Activated naive CD4-positive, alpha-beta T cell treated with anti-CD3 and anti-CD28 coated beads, Interleukin-2, amount 10 ng/mL, durations not matched to agents 7 days and 5 days (primary cell): Measurements from ENCODE around the gene CAPN2.
A peak's percentile ranks its signal among the peaks of the same experiment; 100 is the strongest.
"Not testable (repeated sequence)": the region's sequence is repeated elsewhere in the genome, so short reads cannot be mapped to it uniquely, and the experiment has no call there.

Experiments used
- CTCF ChIA-PET: fragments of 350-600 bp; sonication (Branson Sonifier 250); formaldehyde crosslinking; loops from one replicate; lab custom pipeline; 2021; ENCODE audit warnings: antibody characterized with exemption; lab: Charles Lee
- DNase-seq: peaks from one replicate; pipeline ENCODE4 v3.0.0-alpha.2; 2020
- H3K27ac Mint-ChIP-seq: one replicate; pipeline ENCODE4 v1.8.0; 2021; ENCODE audit warnings: mild to moderate bottlenecking, moderate library complexity, mixed read lengths
- H3K27me3 Mint-ChIP-seq: one replicate; pipeline ENCODE4 v1.8.0; 2021; ENCODE audit warnings: mild to moderate bottlenecking, mixed read lengths
- H3K36me3 Mint-ChIP-seq: one replicate; pipeline ENCODE4 v1.8.0; 2021; ENCODE audit warnings: mixed read lengths
- H3K4me1 Mint-ChIP-seq: one replicate; pipeline ENCODE4 v1.8.0; 2021; ENCODE audit warnings: mixed read lengths
- H3K4me3 Mint-ChIP-seq: one replicate; pipeline ENCODE4 v1.8.0; 2021; ENCODE audit warnings: mild to moderate bottlenecking, moderate library complexity, mixed read lengths
- H3K9me3 Mint-ChIP-seq: one replicate; pipeline ENCODE4 v1.8.0; 2021; ENCODE audit warnings: mixed read lengths

The CAPN2 gene

GRCh38 chr1:223729906-223730305 lies 17.6 kb downstream of the CAPN2 start:
- no peak overlapping the region for H3K27ac Mint-ChIP-seq
- H3K27me3 Mint-ChIP-seq, result no peaks in the 10 kb centered on the region
- H3K9me3 Mint-ChIP-seq, result no peaks in the 10 kb centered on the region
- no peak for DNase-seq
- H3K4me1 Mint-ChIP-seq, result peaks cover 65% of the 10 kb centered on the region
- no peak overlapping the region for H3K4me3 Mint-ChIP-seq
- CTCF ChIA-PET, result no interaction called here
- H3K36me3 Mint-ChIP-seq, result peaks cover 74% of the 10 kb centered on the region

GRCh38 chr1:223730479-223731132 lies 18.3 kb downstream of the CAPN2 start:
- Mint-ChIP-seq H3K27ac (no peak overlapping the region), H3K4me1 (peaks cover 60% of the 10 kb centered on the region), H3K36me3 (peaks cover 73% of the 10 kb centered on the region), H3K27me3 (no peaks in the 10 kb centered on the region), H3K4me3 (no peak overlapping the region), H3K9me3 (no peaks in the 10 kb centered on the region)
- CTCF ChIA-PET, result interaction anchor here (1.4 kb wide), 1 partner anchor 19 kb away, joined by 4 read pairs; no protein-coding TSS in a partner anchor
- DNase-seq, result no peak

DNA sequence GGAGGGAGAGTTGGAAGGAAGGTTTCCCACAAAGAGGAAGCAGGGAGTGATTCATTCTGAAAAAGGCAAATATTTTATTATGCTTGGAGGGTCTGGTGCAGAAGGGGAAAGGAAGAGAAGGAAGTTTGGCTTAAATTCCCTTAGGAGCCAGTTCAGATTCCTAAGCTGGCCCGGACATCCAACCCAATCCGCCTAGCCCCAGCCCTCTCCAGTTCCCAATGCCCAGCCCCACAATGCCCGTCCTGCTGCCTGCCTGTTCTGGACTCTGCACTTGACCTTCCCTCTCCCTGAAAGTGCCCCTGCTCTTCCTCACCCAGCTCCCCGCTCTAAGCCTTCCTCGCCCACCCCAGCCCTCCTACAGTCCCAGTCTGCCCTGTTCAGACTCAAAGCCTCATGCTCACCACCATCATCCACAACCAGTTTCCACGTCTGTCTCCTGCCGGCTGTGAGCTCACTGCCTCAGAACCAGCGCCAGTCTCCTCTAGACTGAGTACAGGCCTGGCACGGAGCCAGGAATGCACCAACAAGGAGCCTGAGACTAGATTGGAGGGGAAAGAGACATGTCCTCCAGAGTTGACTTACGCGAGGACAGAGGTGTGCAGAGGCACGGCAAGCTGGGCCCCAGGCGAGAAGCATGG lies 18.9 kb downstream of the CAPN2 start:
- Mint-ChIP-seq H3K27ac (peak overlapping the region; percentile 12), H3K4me1 (peaks cover 53% of the 10 kb centered on the region), H3K9me3 (no peaks in the 10 kb centered on the region), H3K36me3 (peaks cover 66% of the 10 kb centered on the region), H3K4me3 (no peak overlapping the region), H3K27me3 (no peaks in the 10 kb centered on the region)
- no peak for DNase-seq
- CTCF ChIA-PET, result interaction anchor here (1.4 kb wide), 1 partner anchor 18 kb away, joined by 4 read pairs; no protein-coding TSS in a partner anchor

DNA sequence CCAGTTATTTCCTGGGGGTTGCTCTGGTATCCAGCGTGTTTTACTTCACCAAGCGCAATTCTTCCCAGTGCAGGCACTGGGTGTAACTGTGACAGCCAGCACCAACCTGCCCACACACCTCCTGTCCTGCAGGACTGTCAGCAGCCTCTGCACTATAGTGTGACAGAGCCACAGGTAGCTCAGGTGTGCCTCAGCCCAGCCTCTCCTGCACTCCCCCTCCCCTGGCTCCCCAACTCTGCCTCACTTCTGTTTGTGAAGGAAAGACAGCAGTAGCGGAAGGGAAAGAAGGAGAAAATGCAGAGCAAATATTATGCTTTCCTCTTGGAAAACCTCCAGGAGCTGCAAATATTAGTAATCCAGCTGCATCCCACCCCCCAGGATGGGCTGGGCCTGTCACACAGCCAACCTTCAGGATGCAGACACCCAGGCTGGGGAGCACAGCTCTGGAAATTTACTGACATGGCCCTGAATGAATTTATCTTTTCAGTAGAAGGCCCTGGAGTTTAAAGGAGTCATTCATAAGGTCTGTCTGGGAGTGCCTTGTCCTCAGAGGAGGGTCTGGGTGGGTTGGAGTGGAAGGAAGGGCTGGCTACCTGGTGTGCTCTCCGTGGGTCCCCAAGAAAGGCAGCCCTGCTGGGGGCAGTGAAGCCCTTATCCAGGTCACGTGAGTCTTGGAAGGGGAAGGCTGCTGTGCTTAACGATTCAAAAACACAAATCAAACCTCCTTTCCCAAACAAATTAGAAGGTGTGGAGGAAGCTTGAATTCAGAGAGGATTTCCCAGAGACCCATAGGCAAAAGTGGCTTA lies 20.9 kb downstream of the CAPN2 start:
- H3K36me3 Mint-ChIP-seq, result peaks cover 51% of the 10 kb centered on the region
- H3K4me1 Mint-ChIP-seq, result peaks cover 35% of the 10 kb centered on the region
- DNase-seq, result no peak
- CTCF ChIA-PET, result interaction anchor here (1.7 kb wide), 1 partner anchor 16 kb away, joined by 4 read pairs; no protein-coding TSS in a partner anchor
- no peaks in the 10 kb centered on the region for H3K9me3 Mint-ChIP-seq
- H3K27ac Mint-ChIP-seq, result no peak overlapping the region
- H3K4me3 Mint-ChIP-seq, result no peak overlapping the region
- H3K27me3 Mint-ChIP-seq, result no peaks in the 10 kb centered on the region

DNA sequence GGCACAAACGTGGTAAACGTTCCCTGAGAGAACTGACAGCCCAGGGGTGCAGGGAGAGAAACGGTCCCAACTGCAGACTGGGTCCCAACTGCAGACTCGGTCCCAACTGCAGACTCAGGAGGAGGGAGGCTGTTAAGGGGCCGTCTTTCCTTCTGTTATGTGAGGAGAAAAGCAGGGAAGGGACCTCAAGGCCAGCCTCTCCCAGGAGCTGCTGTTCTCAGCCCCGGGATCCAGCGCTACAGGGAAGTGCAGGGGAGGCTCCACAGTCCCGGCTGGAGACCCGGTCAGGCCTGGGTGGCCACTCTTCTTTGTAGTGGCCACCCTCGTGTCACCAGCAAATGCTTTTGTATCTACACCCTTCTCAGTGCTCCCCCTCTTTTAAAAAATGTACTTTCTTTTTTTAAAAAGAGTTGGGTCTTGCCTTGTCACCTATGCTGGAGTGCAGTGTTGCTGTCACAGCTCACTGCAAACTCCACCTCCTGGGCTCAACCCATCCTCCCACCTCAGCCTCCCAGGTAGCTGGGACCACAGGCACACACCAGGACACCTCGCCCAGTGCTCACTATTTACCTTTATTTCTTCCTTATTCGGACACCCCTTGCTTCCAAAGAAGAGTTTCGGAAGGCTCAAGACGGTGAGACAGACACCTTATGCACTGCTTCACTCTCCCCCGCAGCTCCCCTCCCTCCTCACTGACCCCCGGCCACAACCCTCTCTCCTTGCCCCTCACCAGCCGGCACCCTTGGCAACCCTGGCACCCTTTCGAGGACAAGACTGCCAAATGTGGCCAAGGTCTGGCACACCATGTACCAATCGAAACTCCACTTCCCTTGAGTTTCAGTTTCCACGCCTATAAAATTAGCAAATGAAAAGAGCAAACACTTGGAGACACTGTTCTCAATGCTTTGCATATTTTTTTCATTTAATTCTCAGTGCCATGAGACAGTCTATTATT lies 21.8 kb downstream of the CAPN2 start:
- Mint-ChIP-seq H3K27ac (no peak overlapping the region), H3K36me3 (peaks cover 49% of the 10 kb centered on the region), H3K4me3 (no peak overlapping the region), H3K4me1 (peaks cover 28% of the 10 kb centered on the region), H3K27me3 (no peaks in the 10 kb centered on the region), H3K9me3 (no peaks in the 10 kb centered on the region)
- CTCF ChIA-PET, result interaction anchor here (1.7 kb wide), 1 partner anchor 15 kb away, joined by 4 read pairs; no protein-coding TSS in a partner anchor
- no peak for DNase-seq

- H3K27ac Mint-ChIP-seq, H3K4me3 Mint-ChIP-seq, DNase-seq, H3K9me3 Mint-ChIP-seq, H3K27me3 Mint-ChIP-seq: not testable (repeated sequence)
- H3K4me1 Mint-ChIP-seq, result peaks cover 16% of the 10 kb centered on the region
- H3K36me3 Mint-ChIP-seq, result peaks cover 44% of the 10 kb centered on the region
- CTCF ChIA-PET, result interaction anchor here (1.8 kb wide), 1 partner anchor 13 kb away, joined by 6 read pairs; no protein-coding TSS in a partner anchor
Observed at GRCh38 chr1:223736638-223737037, 24.3 kb downstream of the CAPN2 start.

- no peak for DNase-seq
- H3K27ac Mint-ChIP-seq, result no peak overlapping the region
- H3K4me3 Mint-ChIP-seq, result no peak overlapping the region
- H3K9me3 Mint-ChIP-seq, result no peaks in the 10 kb centered on the region
- CTCF ChIA-PET, result interaction anchor here (1.4 to 1.8 kb wide), 2 partner anchors 11 to 12 kb away, joined by 4 to 6 read pairs; no protein-coding TSS in a partner anchor
- H3K27me3 Mint-ChIP-seq, result no peaks in the 10 kb centered on the region
- peaks cover 40% of the 10 kb centered on the region for H3K36me3 Mint-ChIP-seq
- H3K4me1 Mint-ChIP-seq, result peaks cover 16% of the 10 kb centered on the region
Observed at GRCh38 chr1:223737342-223737741, 25.0 kb downstream of the CAPN2 start.

- Mint-ChIP-seq H3K36me3 (peaks cover 39% of the 10 kb centered on the region), H3K9me3 (no peaks in the 10 kb centered on the region), H3K4me3 (no peak overlapping the region), H3K27me3 (no peaks in the 10 kb centered on the region), H3K4me1 (peaks cover 9% of the 10 kb centered on the region), H3K27ac (no peak overlapping the region)
- DNase-seq, result no peak
- CTCF ChIA-PET, result interaction anchor here (0.9 to 1.8 kb wide), 3 partner anchors 10 to 26 kb away, joined by 4 to 6 read pairs (median 4); partner anchors contain the start of gene CAPN2
Observed at GRCh38 chr1:223738465-223739365, 26.4 kb downstream of the CAPN2 start.

- H3K36me3 Mint-ChIP-seq, result peaks cover 42% of the 10 kb centered on the region
- no peaks in the 10 kb centered on the region for H3K9me3 Mint-ChIP-seq
- H3K4me3 Mint-ChIP-seq, result no peak overlapping the region
- no peaks in the 10 kb centered on the region for H3K27me3 Mint-ChIP-seq
- CTCF ChIA-PET, result interaction anchor here (0.9 to 2.7 kb wide), 2 partner anchors 10 to 27 kb away, joined by 4 to 16 read pairs; partner anchors contain the start of gene CAPN2
- peaks cover 3% of the 10 kb centered on the region for H3K4me1 Mint-ChIP-seq
- H3K27ac Mint-ChIP-seq, result no peak overlapping the region
- no peak for DNase-seq
Observed at GRCh38 chr1:223739366-223740037, 27.2 kb downstream of the CAPN2 start.

DNA sequence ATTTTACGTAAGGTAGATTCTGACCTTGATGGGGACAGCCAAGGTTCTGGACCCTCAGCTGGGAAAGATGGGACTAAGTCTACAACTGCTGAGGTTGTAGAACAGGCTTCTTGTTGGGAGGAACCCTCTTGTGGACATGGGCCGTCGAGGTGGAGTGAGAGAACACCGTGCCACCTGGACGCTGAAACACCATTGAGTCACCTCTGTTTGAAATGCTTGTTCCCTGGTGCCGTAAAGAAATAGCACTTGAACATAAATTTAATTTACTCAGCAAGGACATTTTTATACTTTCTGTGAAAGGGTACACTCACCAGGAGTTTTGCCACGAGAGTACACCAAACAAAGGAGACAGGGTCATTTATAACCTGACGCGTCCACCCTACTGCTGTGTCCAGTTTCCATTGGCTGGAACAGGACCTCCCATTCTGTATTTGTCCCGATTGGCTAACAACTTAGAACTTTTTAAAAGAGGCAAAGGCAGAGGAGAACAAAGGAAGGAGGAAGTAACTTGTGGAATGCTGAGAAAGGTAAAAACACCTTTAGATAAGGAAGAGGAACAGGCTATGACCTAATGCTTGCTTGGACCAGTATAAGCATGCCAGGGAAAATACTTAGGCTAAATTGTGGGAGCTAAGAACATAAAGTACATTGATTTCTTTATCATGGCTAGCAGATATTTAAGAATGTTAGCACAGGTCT lies 27.8 kb downstream of the CAPN2 start:
- H3K9me3 Mint-ChIP-seq, H3K27ac Mint-ChIP-seq, H3K4me1 Mint-ChIP-seq, H3K27me3 Mint-ChIP-seq, H3K4me3 Mint-ChIP-seq, DNase-seq: not testable (repeated sequence)
- H3K36me3 Mint-ChIP-seq, result peaks cover 40% of the 10 kb centered on the region
- CTCF ChIA-PET, result interaction anchor here (2.7 kb wide), 1 partner anchor 9 kb away, joined by 16 read pairs; no protein-coding TSS in a partner anchor

GRCh38 chr1:223741861-223742260 lies 29.5 kb downstream of the CAPN2 start:
- no peak for DNase-seq
- Mint-ChIP-seq H3K27me3 (no peaks in the 10 kb centered on the region), H3K27ac (no peak overlapping the region), H3K36me3 (peaks cover 47% of the 10 kb centered on the region), H3K4me1 (no peaks in the 10 kb centered on the region), H3K4me3 (no peak overlapping the region), H3K9me3 (no peaks in the 10 kb centered on the region)
- CTCF ChIA-PET, result interaction anchor here (2.7 kb wide), 1 partner anchor 8 kb away, joined by 16 read pairs; no protein-coding TSS in a partner anchor
